GM21717 (cell line): Measurements from ENCODE around the gene EXOC4.
"Not testable (repeated sequence)": the region's sequence is repeated elsewhere in the genome, so short reads cannot be mapped to it uniquely, and the experiment has no call there.

Experiments
- ATAC-seq: cut with Tn5 transposase; IDR thresholded peaks from one replicate; pipeline ENCODE4 v1.9.1; 2021; ENCODE audit warnings: mild to moderate bottlenecking, moderate library complexity; ENCODE audit not compliant: unreplicated experiment

Gene EXOC4

DNA sequence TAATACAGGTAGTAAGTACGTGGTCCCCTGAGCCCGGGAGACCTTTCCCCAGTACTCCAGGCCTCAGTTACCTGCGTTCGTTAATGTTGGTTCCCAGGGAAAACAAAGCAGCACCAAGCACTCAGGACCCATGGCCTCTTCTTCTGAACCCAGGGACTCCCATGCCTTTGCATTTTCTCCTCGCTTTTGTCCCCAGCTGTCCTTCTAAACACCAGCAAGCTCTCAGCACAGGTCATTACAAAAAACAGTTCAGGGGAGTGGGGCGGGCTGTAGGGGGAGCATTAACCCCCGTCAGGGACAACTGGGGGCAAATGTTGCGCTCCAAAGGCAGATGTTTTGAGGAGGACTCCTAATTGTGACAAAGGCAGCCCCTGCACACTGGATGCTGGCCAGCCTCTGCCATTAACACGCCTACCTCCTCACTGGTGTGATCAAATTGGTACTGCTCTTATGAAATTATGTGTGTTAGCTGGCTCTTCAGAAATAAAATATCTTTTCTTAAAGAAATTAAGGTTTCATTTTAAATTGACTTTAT lies 793.8 kb downstream of the EXOC4 start:
- ATAC-seq = no peak

GRCh38 chr7:134047675-134048074 lies 794.8 kb downstream of the EXOC4 start:
- ATAC-seq = no peak

GRCh38 chr7:134048166-134048565 lies 795.3 kb downstream of the EXOC4 start:
- no peak for ATAC-seq

GRCh38 chr7:134051020-134051419 lies 798.1 kb downstream of the EXOC4 start:
- ATAC-seq = peak; percentile 38

DNA sequence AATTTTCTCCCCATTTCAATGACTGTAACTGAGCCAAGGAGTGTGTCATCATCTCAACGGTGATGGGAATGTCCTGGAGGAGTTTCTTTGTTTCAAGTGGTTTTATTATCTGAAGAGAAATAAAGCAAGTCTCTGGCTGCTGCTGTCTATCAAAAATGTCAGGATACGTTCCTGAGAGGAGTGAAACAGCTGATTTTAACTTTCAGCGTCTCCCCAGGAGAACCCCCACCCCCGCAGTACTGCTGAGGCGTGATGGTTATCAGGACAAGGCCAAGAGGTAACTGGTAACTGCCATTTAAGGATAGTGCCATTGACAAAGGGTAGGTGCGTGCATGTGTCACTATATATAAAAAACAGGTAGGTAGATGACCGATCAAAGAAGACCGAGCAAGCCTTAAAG lies 803.9 kb downstream of the EXOC4 start:
- ATAC-seq = no peak

GRCh38 chr7:134058521-134058920 lies 805.6 kb downstream of the EXOC4 start:
- ATAC-seq = no peak

- ATAC-seq = no peak
Observed at GRCh38 chr7:134058980-134059379, 806.1 kb downstream of the EXOC4 start.

GRCh38 chr7:134059921-134060320 lies 807.0 kb downstream of the EXOC4 start:
- ATAC-seq = no peak

DNA sequence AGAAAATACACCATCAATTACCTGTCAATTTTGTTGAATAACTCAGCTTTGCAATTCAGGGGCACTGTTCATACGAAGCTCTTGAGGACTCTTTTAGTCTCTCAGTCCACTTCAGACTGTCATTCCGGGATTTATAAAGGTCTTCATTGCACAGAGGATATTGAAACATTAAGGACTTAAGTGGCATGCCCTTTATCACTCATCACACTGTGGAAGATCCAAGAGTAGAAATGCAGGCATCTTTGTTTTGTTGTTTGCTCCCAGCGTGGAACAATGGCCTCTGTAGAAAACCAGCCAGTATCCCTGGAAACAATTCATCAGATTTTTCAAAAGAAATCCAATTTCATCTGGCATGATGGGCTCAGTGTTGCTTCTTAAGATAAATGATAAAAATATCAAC lies 808.0 kb downstream of the EXOC4 start:
- no peak for ATAC-seq

DNA sequence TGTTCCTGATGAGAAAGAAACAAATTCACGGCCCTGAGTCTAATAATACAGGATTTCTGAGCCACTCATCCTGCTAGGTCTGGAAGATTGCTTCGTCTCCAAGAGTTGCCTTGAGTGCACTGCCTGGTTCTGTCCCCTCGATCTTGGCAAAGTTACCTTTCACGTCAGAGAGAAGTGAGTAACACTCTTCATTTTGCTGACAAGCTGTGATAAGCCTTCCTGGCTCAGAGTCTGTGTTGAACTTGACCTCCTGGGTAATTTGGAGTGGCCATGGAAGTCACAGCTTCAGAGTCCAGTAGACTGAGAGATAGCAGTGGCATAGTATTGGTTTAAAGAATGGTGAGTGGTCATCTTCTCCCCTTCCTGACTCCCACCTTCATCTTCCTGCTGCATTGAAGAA lies 809.6 kb downstream of the EXOC4 start:
- no peak for ATAC-seq

- no peak for ATAC-seq
Observed at GRCh38 chr7:134065415-134065814, 812.5 kb downstream of the EXOC4 start.

GRCh38 chr7:134067164-134067563 lies 814.3 kb downstream of the EXOC4 start:
- no peak for ATAC-seq

GRCh38 chr7:134068670-134069069 lies 815.8 kb downstream of the EXOC4 start:
- no peak for ATAC-seq

DNA sequence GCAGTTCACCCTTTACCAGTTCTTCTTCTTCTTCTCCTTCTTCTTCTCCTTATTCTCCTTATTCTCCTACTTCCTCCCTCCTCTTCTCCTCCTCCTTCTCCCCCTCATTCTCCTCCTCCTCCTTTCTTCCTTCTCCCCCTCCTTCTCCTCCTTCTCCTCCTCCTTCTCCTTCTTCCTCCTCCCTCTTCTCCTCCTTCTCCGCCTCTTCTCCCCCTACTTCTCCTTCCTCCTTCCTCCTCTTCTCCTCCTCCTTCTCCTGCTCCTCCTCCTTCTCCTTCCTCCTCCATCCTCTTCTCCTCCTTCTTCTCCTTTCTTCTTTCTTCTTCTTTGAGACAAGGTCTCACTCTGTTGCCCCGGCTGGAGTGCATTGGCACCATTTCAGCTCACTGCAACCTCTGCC lies 816.3 kb downstream of the EXOC4 start:
- ATAC-seq = no peak

DNA sequence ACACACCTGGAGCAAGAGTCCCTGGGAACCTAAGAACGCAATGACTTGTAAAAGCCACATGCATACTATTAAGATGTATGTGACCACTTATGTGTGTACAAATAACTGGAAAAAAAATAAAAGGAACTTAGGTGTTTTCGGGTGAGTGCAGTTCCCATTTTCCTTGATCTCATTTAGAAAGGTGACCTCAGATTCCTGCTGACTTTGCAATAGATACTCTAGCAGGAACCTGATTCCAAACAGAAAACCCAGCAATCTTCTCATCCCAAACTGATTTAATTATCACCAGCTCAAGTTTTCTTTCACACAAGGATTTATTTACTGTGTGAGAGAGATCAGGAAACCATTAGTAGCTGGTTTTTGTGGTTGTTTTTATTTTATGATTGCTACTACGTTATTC lies 817.8 kb downstream of the EXOC4 start:
- no peak for ATAC-seq

GRCh38 chr7:134071355-134072331 lies 818.8 kb downstream of the EXOC4 start:
- ATAC-seq = peak; percentile 92

GRCh38 chr7:134073276-134073675 lies 820.4 kb downstream of the EXOC4 start:
- no peak for ATAC-seq

DNA sequence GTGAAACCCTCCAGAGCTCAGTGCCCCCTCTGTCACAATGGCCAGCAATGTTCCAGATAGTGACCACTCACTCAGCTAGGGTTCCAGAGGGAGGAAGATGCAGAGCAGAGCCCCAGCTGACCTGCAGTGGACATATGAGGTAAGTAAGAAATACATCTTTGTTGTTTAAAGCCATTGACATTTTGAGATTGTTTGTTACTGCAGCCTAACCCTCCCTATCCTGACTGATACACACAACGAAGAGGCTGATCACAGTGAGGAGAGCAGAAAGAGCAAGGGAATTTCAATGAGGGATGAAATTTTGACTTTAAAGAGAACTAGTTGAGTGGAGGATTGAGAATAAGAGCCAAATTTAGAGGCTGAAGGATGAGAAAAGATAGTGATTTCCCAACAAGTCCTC lies 822.9 kb downstream of the EXOC4 start:
- ATAC-seq = no peak

DNA sequence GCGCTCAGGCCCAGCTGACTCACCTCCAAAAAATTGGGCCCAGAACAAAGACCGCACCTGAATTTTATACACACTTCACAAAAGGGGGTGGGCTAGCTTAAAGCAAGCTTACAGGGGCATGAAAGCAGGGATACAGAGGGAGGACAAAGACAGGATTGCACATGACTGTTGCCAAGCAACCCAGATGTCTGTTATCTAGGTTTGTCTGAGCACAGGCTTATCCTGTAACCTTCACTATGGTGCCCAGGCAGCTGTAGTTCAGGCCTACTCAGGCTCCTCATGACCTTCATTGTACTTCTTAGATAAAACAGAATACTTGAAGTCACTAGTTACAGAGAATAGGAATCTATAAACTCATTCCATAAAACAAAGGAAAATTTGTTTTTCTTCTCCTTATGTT lies 824.7 kb downstream of the EXOC4 start:
- ATAC-seq = not testable (repeated sequence)

- ATAC-seq = no peak
Observed at GRCh38 chr7:134078991-134079390, 826.1 kb downstream of the EXOC4 start.

DNA sequence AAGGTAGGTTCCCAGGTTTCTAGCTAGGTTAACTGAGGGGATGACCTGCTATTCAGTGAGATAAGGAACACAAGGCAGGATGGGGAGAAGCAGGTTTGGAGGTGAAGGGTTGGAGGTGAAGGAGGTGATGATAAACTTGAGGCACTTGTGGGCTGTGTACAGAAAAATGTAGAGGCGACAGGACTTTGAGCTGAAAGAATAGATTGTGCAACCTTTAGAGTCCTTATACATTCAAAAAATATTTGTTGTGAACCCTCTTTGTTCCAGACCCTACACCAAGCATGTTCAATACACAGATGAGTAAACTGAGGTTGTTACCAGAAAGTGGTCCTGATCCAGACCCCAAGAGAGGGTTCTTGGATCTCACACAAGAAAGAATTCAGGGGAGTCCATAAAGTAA lies 828.8 kb downstream of the EXOC4 start:
- ATAC-seq = no peak

DNA sequence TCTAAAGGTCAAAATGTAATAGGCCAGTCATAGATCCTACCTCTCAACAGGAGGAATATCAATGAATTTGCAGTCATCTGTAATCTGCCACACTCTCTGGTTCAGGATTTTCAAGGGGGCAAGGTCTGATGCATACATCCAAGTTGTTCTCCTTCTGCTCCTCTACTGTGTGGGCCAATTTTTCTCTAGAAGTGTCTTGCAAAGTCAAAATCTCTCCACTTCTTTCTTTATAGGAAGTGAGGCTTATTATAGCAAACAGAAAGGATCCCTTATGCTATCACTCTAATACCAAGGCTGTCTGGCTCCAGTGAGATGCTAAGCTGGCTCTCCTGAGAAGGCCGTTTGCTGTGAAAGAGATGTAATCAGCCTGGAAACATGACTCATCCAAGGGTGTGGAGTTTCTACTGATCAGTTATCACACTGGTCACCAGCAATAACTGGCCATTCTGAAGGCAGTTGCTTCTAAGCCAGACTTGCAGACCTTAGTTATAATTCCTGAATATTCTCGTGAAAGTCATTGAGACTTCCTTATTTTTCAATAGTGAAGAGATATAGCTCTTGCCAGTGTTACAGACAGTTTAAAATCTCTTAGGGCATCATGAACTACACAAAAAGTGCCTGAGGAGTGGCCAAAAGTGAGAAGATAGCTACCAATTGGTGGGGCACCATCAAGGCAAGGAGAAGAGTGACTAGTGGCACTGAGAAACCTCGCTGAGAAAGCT lies 831.0 kb downstream of the EXOC4 start:
- ATAC-seq = no peak
